Loucy (cell line): ENCODE measurements around the gene DBT.

Experiments used
- H2AFZ ChIP-seq: fragments of 200-600 bp; sonication (generic); 2 replicates; pipeline ENCODE4 v1.6.0; 2016; ENCODE audit warnings: antibody characterized with exemption, mild to moderate bottlenecking, low read length, moderate library complexity
- H3F3A ChIP-seq: fragments of 200-600 bp; 2 replicates; pipeline ENCODE4 v1.6.0; 2016; ENCODE audit warnings: antibody characterized with exemption, low read depth, mild to moderate bottlenecking
- H3K27me3 ChIP-seq: fragments of 200-600 bp; sonication (generic); 2 replicates; pipeline ENCODE4 v1.6.1; 2014; ENCODE audit warnings: low read length, mild to moderate bottlenecking; ENCODE audit not compliant: insufficient read depth, poor library complexity, severe bottlenecking
- H3K36me3 ChIP-seq: fragments of 200-600 bp; sonication (generic); 2 replicates; pipeline ENCODE4 v1.6.1; 2016; ENCODE audit warnings: low read length; ENCODE audit not compliant: insufficient read depth
- H3K4me1 ChIP-seq: fragments of 200-600 bp; sonication (generic); 2 replicates; pipeline ENCODE4 v1.5.1; 2014; ENCODE audit warnings: low read length, mild to moderate bottlenecking; ENCODE audit not compliant: insufficient read depth, poor library complexity, severe bottlenecking
- H3K4me2 ChIP-seq: fragments of 200-600 bp; sonication (generic); 2 replicates; pipeline ENCODE4 v1.6.0; 2014; ENCODE audit warnings: antibody characterized with exemption, low read length, low read depth, mild to moderate bottlenecking; ENCODE audit not compliant: poor library complexity, severe bottlenecking
- H3K4me3 ChIP-seq: fragments of 200-600 bp; sonication (generic); 2 replicates; pipeline ENCODE4 v1.5.1; 2014; ENCODE audit warnings: low read length, mild to moderate bottlenecking, mixed read lengths; ENCODE audit not compliant: poor library complexity, severe bottlenecking
- H3K79me2 ChIP-seq: fragments of 200-600 bp; sonication (generic); 2 replicates; pipeline ENCODE4 v1.6.1; 2014; ENCODE audit warnings: low read length; ENCODE audit not compliant: insufficient read depth
- H3K9ac ChIP-seq: fragments of 200-600 bp; sonication (generic); 2 replicates; pipeline ENCODE4 v1.6.0; 2014; ENCODE audit warnings: mild to moderate bottlenecking, low read depth, low read length, moderate library complexity; ENCODE audit not compliant: poor library complexity, severe bottlenecking
- H3K9me2 ChIP-seq: fragments of 200-600 bp; sonication (generic); replicated peaks from 2 replicates; pipeline ENCODE4 v1.6.1; 2016; ENCODE audit warnings: low read depth, low read length, mixed read lengths
- H3K9me3 ChIP-seq: fragments of 200-600 bp; sonication (generic); 2 replicates; pipeline ENCODE4 v1.6.1; 2014; ENCODE audit warnings: mild to moderate bottlenecking, antibody characterized with exemption, low read length, low read depth; ENCODE audit not compliant: insufficient read depth
- H4K20me1 ChIP-seq: fragments of 200-600 bp; sonication (generic); 2 replicates; pipeline ENCODE4 v1.6.0; 2014; ENCODE audit warnings: antibody characterized with exemption, low read length, mild to moderate bottlenecking; ENCODE audit not compliant: insufficient read depth, poor library complexity, severe bottlenecking
- EZH2phosphoT487 ChIP-seq: fragments of 200-600 bp; IDR thresholded peaks from 2 replicates; pipeline ENCODE4 v1.6.1; 2018; ENCODE audit warnings: antibody characterized with exemption, mild to moderate bottlenecking, moderate library complexity, borderline replicate concordance
- TF ChIP-seq, protein P1 (sequence below): fragments of 200-600 bp; sonication (generic); conservative IDR thresholded peaks from 2 replicates; pipeline ENCODE4 v1.5.1; 2014; ENCODE audit warnings: mild to moderate bottlenecking, antibody characterized with exemption, low read length

DBT gene

DNA sequence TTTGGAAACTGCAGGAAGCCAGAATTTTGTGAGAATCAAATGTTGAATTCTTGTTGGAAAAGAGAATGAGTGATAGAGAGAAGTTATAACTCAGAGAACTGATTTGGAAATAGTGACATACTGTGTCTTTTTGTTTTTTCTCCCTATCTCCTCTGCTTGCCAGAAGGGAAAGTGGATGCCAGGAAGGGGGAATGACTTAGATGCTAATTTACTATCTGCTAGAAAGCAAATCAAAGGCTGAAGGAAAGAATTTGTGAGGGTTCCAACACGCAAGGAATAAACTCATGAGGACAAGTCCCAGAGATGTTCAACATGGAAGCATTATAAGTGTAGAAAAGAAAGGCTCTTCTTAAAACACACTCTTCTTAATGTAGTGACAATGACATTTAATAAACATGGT, 51.0 kb downstream of the DBT start:
- Histone ChIP-seq H4K20me1 (no peaks in the 10 kb centered on the region), H3K9ac (no peak overlapping the region), H3K79me2 (no peaks in the 10 kb centered on the region), H3K36me3 (peaks cover 29% of the 10 kb centered on the region; the same call in 1 of the 2 replicates), H3K4me1 (no peaks in the 10 kb centered on the region), H3K9me2 (no peaks in the 10 kb centered on the region), H2AFZ (no peak overlapping the region), H3K27me3 (no peaks in the 10 kb centered on the region), H3K4me3 (no peak overlapping the region), H3F3A (no peaks in the 10 kb centered on the region), H3K9me3 (no peaks in the 10 kb centered on the region), H3K4me2 (no peak overlapping the region)
- TF ChIP-seq, protein P1, sequence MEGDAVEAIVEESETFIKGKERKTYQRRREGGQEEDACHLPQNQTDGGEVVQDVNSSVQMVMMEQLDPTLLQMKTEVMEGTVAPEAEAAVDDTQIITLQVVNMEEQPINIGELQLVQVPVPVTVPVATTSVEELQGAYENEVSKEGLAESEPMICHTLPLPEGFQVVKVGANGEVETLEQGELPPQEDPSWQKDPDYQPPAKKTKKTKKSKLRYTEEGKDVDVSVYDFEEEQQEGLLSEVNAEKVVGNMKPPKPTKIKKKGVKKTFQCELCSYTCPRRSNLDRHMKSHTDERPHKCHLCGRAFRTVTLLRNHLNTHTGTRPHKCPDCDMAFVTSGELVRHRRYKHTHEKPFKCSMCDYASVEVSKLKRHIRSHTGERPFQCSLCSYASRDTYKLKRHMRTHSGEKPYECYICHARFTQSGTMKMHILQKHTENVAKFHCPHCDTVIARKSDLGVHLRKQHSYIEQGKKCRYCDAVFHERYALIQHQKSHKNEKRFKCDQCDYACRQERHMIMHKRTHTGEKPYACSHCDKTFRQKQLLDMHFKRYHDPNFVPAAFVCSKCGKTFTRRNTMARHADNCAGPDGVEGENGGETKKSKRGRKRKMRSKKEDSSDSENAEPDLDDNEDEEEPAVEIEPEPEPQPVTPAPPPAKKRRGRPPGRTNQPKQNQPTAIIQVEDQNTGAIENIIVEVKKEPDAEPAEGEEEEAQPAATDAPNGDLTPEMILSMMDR: no peak
- TF ChIP-seq EZH2phosphoT487: no peak

DNA sequence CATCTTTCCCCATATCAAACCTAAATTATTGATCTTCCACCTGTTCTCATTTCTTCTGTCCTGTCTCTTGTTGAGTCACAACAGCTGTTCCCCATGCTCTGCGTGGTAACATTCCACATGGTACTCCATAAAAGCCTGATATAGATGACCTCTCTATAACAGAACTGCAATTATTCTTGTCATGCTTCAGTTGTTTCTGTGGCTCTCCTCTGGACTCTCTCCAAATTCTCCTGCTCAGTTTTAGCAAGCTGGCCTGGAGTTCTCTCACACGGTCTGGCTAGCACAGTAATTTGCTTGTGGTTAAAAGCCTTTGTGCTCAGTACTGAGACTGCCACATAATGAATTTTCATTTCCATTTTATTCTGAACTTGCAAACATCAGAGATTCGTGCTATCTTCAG, 61.0 kb downstream of the DBT start:
- no peaks in the 10 kb centered on the region for H3K27me3 ChIP-seq
- H2AFZ ChIP-seq: no peak overlapping the region
- no peaks in the 10 kb centered on the region for H3K36me3 ChIP-seq
- no peaks in the 10 kb centered on the region for H3K9me2 ChIP-seq
- TF ChIP-seq, protein P1: no peak
- TF ChIP-seq EZH2phosphoT487: no peak
- H3K9ac ChIP-seq: no peak overlapping the region
- no peaks in the 10 kb centered on the region for H4K20me1 ChIP-seq
- no peak overlapping the region for H3K4me2 ChIP-seq
- no peak overlapping the region for H3K4me3 ChIP-seq
- H3K4me1 ChIP-seq: no peaks in the 10 kb centered on the region
- no peaks in the 10 kb centered on the region for H3K9me3 ChIP-seq
- no peaks in the 10 kb centered on the region for H3K79me2 ChIP-seq
- no peaks in the 10 kb centered on the region for H3F3A ChIP-seq

DNA sequence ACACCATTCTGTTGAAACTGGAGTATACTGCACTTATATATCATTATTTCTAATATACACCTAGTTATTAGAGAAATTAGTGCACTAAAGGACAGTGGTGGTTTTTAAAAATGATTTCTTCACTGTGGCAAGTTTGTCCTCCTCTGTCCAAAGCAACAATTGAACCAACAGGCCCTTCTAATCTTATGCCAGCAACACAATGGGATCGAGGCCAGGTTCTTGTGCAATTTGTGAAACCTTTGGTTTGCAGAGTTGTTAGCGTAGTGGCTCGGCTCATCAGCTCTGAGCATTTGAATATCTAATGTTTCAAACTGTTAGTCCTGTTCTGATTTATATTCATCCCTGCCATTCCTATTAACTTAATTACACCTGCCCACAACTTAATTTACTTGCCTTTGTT, 61.7 kb downstream of the DBT start:
- no peak overlapping the region for H3K4me2 ChIP-seq
- H2AFZ ChIP-seq: no peak overlapping the region

More for the DNA sequence above, 61.7 kb downstream of the DBT start:
- Histone ChIP-seq H3K4me1 (no peaks in the 10 kb centered on the region), H3K9me3 (no peaks in the 10 kb centered on the region), H3K27me3 (no peaks in the 10 kb centered on the region), H3F3A (no peaks in the 10 kb centered on the region), H3K9ac (no peak overlapping the region), H4K20me1 (no peaks in the 10 kb centered on the region), H3K79me2 (no peaks in the 10 kb centered on the region), H3K36me3 (no peaks in the 10 kb centered on the region), H3K9me2 (no peaks in the 10 kb centered on the region), H3K4me3 (no peak overlapping the region)
- no peak for TF ChIP-seq EZH2phosphoT487
- TF ChIP-seq, protein P1: no peak
